HEK293T (cell line): ENCODE results near the gene LDHAL6B.

Experiments used
- BHLHE40 ChIP-seq: fragments of 450-650 bp; IDR thresholded peaks from 2 replicates; pipeline ENCODE4 v1.6.1; 2016; ENCODE audit warnings: mild to moderate bottlenecking, moderate library complexity, borderline replicate concordance
- CTBP1 ChIP-seq: fragments of 450-650 bp; IDR thresholded peaks from 2 replicates; pipeline ENCODE4 v1.6.1; 2016; ENCODE audit warnings: borderline replicate concordance
- ELF4 ChIP-seq: fragments of 450-650 bp; IDR thresholded peaks from 2 replicates; pipeline ENCODE4 v1.6.1; 2017; ENCODE audit warnings: antibody characterized with exemption
- FOXA1 ChIP-seq: fragments of 450-650 bp; IDR thresholded peaks from 2 replicates; pipeline ENCODE4 v1.6.1; 2016; ENCODE audit warnings: mild to moderate bottlenecking
- FOXM1 ChIP-seq: fragments of 450-650 bp; IDR thresholded peaks from 2 replicates; pipeline ENCODE4 v1.6.1; 2017; ENCODE audit warnings: mild to moderate bottlenecking, borderline replicate concordance
- HDGF ChIP-seq: fragments of 450-650 bp; IDR thresholded peaks from 2 replicates; pipeline ENCODE4 v1.6.1; 2017; ENCODE audit warnings: antibody characterized with exemption, borderline replicate concordance
- L3MBTL2 ChIP-seq: fragments of 450-650 bp; conservative IDR thresholded peaks from 2 replicates; pipeline ENCODE4 v1.6.1; 2016; ENCODE audit warnings: mild to moderate bottlenecking
- LEF1 ChIP-seq: fragments of 450-650 bp; IDR thresholded peaks from 2 replicates; pipeline ENCODE4 v1.6.1; 2017; ENCODE audit warnings: mild to moderate bottlenecking, borderline replicate concordance
- NFRKB ChIP-seq: fragments of 450-650 bp; IDR thresholded peaks from 2 replicates; pipeline ENCODE4 v1.6.1; 2016; ENCODE audit warnings: mild to moderate bottlenecking, moderate library complexity
- PKNOX1 ChIP-seq: fragments of 450-650 bp; IDR thresholded peaks from 2 replicates; pipeline ENCODE4 v1.6.1; 2016
- SP1 ChIP-seq: fragments of 450-650 bp; IDR thresholded peaks from 2 replicates; pipeline ENCODE4 v1.6.1; 2017
- SUZ12 ChIP-seq: fragments of 450-650 bp; IDR thresholded peaks from 2 replicates; pipeline ENCODE4 v1.6.1; 2016; ENCODE audit warnings: mild to moderate bottlenecking
- TARDBP ChIP-seq: fragments of 450-650 bp; IDR thresholded peaks from 2 replicates; pipeline ENCODE4 v1.6.1; 2016
- ZNF384 ChIP-seq: fragments of 450-650 bp; IDR thresholded peaks from 2 replicates; pipeline ENCODE4 v1.6.1; 2016

GRCh38 chr15:59257140-59257539 is 50.5 kb downstream of the LDHAL6B start:
- TF ChIP-seq BHLHE40 (no peak), SP1 (no peak), FOXA1 (no peak), PKNOX1 (no peak), NFRKB (no peak), HDGF (no peak), ELF4 (no peak), SUZ12 (no peak), FOXM1 (no peak), L3MBTL2 (no peak), LEF1 (no peak), TARDBP (no peak), ZNF384 (no peak), CTBP1 (no peak)
